Loucy (cell line): Measurements from ENCODE around the gene HOXA1.

Source experiments
- H2AFZ ChIP-seq: fragments of 200-600 bp; sonication (generic); 2 replicates; pipeline ENCODE4 v1.6.0; 2016; ENCODE audit warnings: antibody characterized with exemption, mild to moderate bottlenecking, low read length, moderate library complexity
- H3F3A ChIP-seq: fragments of 200-600 bp; 2 replicates; pipeline ENCODE4 v1.6.0; 2016; ENCODE audit warnings: antibody characterized with exemption, low read depth, mild to moderate bottlenecking
- H3K27me3 ChIP-seq: fragments of 200-600 bp; sonication (generic); 2 replicates; pipeline ENCODE4 v1.6.1; 2014; ENCODE audit warnings: low read length, mild to moderate bottlenecking; ENCODE audit not compliant: insufficient read depth, poor library complexity, severe bottlenecking
- H3K36me3 ChIP-seq: fragments of 200-600 bp; sonication (generic); 2 replicates; pipeline ENCODE4 v1.6.1; 2016; ENCODE audit warnings: low read length; ENCODE audit not compliant: insufficient read depth
- H3K4me1 ChIP-seq: fragments of 200-600 bp; sonication (generic); 2 replicates; pipeline ENCODE4 v1.5.1; 2014; ENCODE audit warnings: low read length, mild to moderate bottlenecking; ENCODE audit not compliant: insufficient read depth, poor library complexity, severe bottlenecking
- H3K4me2 ChIP-seq: fragments of 200-600 bp; sonication (generic); 2 replicates; pipeline ENCODE4 v1.6.0; 2014; ENCODE audit warnings: antibody characterized with exemption, low read length, low read depth, mild to moderate bottlenecking; ENCODE audit not compliant: poor library complexity, severe bottlenecking
- H3K4me3 ChIP-seq: fragments of 200-600 bp; sonication (generic); 2 replicates; pipeline ENCODE4 v1.5.1; 2014; ENCODE audit warnings: low read length, mild to moderate bottlenecking, mixed read lengths; ENCODE audit not compliant: poor library complexity, severe bottlenecking
- H3K79me2 ChIP-seq: fragments of 200-600 bp; sonication (generic); 2 replicates; pipeline ENCODE4 v1.6.1; 2014; ENCODE audit warnings: low read length; ENCODE audit not compliant: insufficient read depth
- H3K9ac ChIP-seq: fragments of 200-600 bp; sonication (generic); 2 replicates; pipeline ENCODE4 v1.6.0; 2014; ENCODE audit warnings: mild to moderate bottlenecking, low read depth, low read length, moderate library complexity; ENCODE audit not compliant: poor library complexity, severe bottlenecking
- H3K9me2 ChIP-seq: fragments of 200-600 bp; sonication (generic); replicated peaks from 2 replicates; pipeline ENCODE4 v1.6.1; 2016; ENCODE audit warnings: low read depth, low read length, mixed read lengths
- H3K9me3 ChIP-seq: fragments of 200-600 bp; sonication (generic); 2 replicates; pipeline ENCODE4 v1.6.1; 2014; ENCODE audit warnings: mild to moderate bottlenecking, antibody characterized with exemption, low read length, low read depth; ENCODE audit not compliant: insufficient read depth
- H4K20me1 ChIP-seq: fragments of 200-600 bp; sonication (generic); 2 replicates; pipeline ENCODE4 v1.6.0; 2014; ENCODE audit warnings: antibody characterized with exemption, low read length, mild to moderate bottlenecking; ENCODE audit not compliant: insufficient read depth, poor library complexity, severe bottlenecking
- CTCF ChIP-seq: fragments of 200-600 bp; sonication (generic); conservative IDR thresholded peaks from 2 replicates; pipeline ENCODE4 v1.5.1; 2014; ENCODE audit warnings: mild to moderate bottlenecking, antibody characterized with exemption, low read length
- EZH2phosphoT487 ChIP-seq: fragments of 200-600 bp; IDR thresholded peaks from 2 replicates; pipeline ENCODE4 v1.6.1; 2018; ENCODE audit warnings: antibody characterized with exemption, mild to moderate bottlenecking, moderate library complexity, borderline replicate concordance

The HOXA1 gene

GRCh38 chr7:27143950-27144780 is 48.4 kb upstream of the HOXA1 start:
- Histone ChIP-seq H3K4me1 (peaks cover 51% of the 10 kb centered on the region), H3K9ac (peak overlapping the region; percentile 99), H3F3A (peaks cover 4% of the 10 kb centered on the region), H3K9me2 (no peaks in the 10 kb centered on the region), H3K27me3 (peaks cover 7% of the 10 kb centered on the region), H3K4me3 (peak overlapping the region; percentile 94), H3K4me2 (peak overlapping the region; percentile 91), H3K9me3 (no peaks in the 10 kb centered on the region), H3K36me3 (peaks cover 84% of the 10 kb centered on the region), H2AFZ (no peak overlapping the region), H4K20me1 (peaks cover 95% of the 10 kb centered on the region), H3K79me2 (peaks cover 100% of the 10 kb centered on the region)
- no peak for TF ChIP-seq CTCF
- no peak for TF ChIP-seq EZH2phosphoT487

- Histone ChIP-seq H2AFZ (no peak within 1 kb of the TSS), H3K27me3 (no peaks in the 10 kb centered on the region), H3K9ac (peak within 1 kb of the TSS; percentile 99)
These were observed 47.5 kb upstream of the HOXA1 start, which contains the start of gene HOXA5 for GRCh38 chr7:27143023-27143949. TSS of gene HOXA5 (minus strand) at chr7:27143681. CDS start at chr7:27143607, 74 bp downstream.

More at GRCh38 chr7:27143023-27143949, 47.5 kb upstream of the HOXA1 start, which contains the start of gene HOXA5:
- Histone ChIP-seq H3K4me3 (peak within 1 kb of the TSS; percentile 94), H3F3A (peaks cover 4% of the 10 kb centered on the region), H3K79me2 (peaks cover 100% of the 10 kb centered on the region), H3K4me1 (peaks cover 58% of the 10 kb centered on the region), H4K20me1 (peaks cover 95% of the 10 kb centered on the region), H3K9me3 (no peaks in the 10 kb centered on the region), H3K9me2 (no peaks in the 10 kb centered on the region), H3K4me2 (peak within 1 kb of the TSS; percentile 91), H3K36me3 (peaks cover 82% of the 10 kb centered on the region)
- TF ChIP-seq EZH2phosphoT487 (no peak), CTCF (peak; percentile 73)
